Mesodermal cell (in vitro differentiated cells): ENCODE results near the gene RNASE13.
"Not testable (repeated sequence)": the region's sequence is repeated elsewhere in the genome, so short reads cannot be mapped to it uniquely, and the experiment has no call there.

ENCODE experiments used
- H3K27ac ChIP-seq: 2 replicates; pipeline ENCODE4 v1.7.0; 2013; ENCODE audit warnings: mild to moderate bottlenecking, low read depth, low read length, moderate library complexity; ENCODE audit not compliant: severe bottlenecking
- H3K36me3 ChIP-seq: 2 replicates; pipeline ENCODE4 v1.7.1; 2013; ENCODE audit warnings: mild to moderate bottlenecking, low read length, moderate library complexity; ENCODE audit not compliant: control insufficient read depth, insufficient read depth
- H3K4me1 ChIP-seq: one replicate; pipeline ENCODE4 v1.7.1; 2013; ENCODE audit warnings: mild to moderate bottlenecking, low read length; ENCODE audit not compliant: insufficient read depth, control insufficient read depth, poor library complexity, severe bottlenecking
- H3K4me3 ChIP-seq: 2 replicates; pipeline ENCODE4 v1.7.0; 2013; ENCODE audit warnings: low read length, control low read depth, mild to moderate bottlenecking; ENCODE audit not compliant: insufficient read depth, poor library complexity, severe bottlenecking; ENCODE audit errors: extremely low read depth
- H3K9me3 ChIP-seq: 2 replicates; pipeline ENCODE4 v1.7.1; 2013; ENCODE audit warnings: mild to moderate bottlenecking, low read length, moderate library complexity; ENCODE audit not compliant: control insufficient read depth
- WGBS, 2 experiments: methylation state at CpG; one replicate each; pipeline ENCODE4 v1.1.5; 2013; ENCODE audit warnings: missing lambda C conversion rate in 2 of 2; ENCODE audit not compliant: insufficient coverage in 2 of 2; 5-methylcytosine and 5-hydroxymethylcytosine counted together

RNASE13 gene

DNA sequence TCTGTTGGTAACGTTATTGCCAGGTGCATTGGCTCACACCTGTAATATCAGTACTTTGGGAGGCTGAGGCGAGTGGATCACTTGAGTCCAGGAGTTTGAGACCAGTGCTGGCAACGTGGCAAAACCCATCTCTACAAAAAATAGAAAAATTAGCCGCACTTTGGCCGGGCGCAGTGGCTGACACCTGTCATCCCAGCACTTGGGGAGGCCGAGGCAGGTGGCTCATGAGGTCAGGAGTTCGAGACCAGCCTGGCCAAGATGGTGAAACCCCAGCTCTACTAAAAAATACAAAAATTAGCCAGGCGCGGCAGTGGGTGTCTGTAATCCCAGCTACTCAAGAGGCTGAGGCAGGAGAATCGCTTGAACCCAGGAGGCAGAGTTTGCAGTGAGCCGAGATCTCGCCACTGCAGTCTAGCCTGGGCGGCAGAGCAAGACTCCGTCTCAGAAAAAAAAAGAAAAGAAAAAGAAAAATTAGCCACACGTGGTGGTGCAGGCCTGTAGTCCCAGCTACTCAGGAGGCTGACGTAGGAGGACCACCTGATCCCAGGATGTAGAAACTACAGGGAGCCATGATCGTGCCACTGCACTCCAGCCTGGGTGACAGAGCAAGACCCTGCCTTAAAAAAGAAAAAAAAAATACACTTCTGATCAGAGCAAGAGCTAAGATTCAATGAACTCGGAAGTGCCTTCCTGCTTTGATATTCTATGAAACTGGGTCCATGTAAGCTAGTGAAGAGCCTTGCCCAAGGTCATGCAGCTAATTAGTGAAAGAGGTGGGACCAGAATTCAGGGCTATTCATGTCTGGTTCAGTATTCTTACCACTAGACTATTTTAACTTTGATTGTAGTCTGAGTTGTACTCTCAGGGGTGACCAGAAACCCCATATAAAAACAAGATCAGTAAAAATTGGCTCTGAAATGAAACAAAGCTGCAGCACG, 18.8 kb upstream of the RNASE13 start:
- 89% methylated on average over 16 to 18 of the region's 20 CpGs for WGBS, 2 experiments
- Histone ChIP-seq H3K4me1 (peaks cover 3% of the 10 kb centered on the region), H3K4me3 (no peak overlapping the region), H3K36me3 (no peaks in the 10 kb centered on the region), H3K27ac (no peak overlapping the region), H3K9me3 (no peaks in the 10 kb centered on the region)

GRCh38 chr14:21050597-21050996, 16.0 kb upstream of the RNASE13 start:
- Histone ChIP-seq H3K4me3 (no peak overlapping the region), H3K4me1 (peaks cover 3% of the 10 kb centered on the region), H3K27ac (no peak overlapping the region), H3K9me3 (no peaks in the 10 kb centered on the region), H3K36me3 (no peaks in the 10 kb centered on the region)
- WGBS, 2 experiments = 92 to 100% methylated on average over 1 of the region's 3 CpGs

- 100% methylated on average over 1 of the region's 3 CpGs; no CpG with 5 or more reads in 1 of the 2 experiments for WGBS, 2 experiments
- H3K4me1 ChIP-seq = peaks cover 3% of the 10 kb centered on the region
- no peaks in the 10 kb centered on the region for H3K9me3 ChIP-seq
- no peak overlapping the region for H3K4me3 ChIP-seq
- no peaks in the 10 kb centered on the region for H3K36me3 ChIP-seq
- H3K27ac ChIP-seq = no peak overlapping the region
Measured at GRCh38 chr14:21049271-21049673, 14.7 kb upstream of the RNASE13 start.

DNA sequence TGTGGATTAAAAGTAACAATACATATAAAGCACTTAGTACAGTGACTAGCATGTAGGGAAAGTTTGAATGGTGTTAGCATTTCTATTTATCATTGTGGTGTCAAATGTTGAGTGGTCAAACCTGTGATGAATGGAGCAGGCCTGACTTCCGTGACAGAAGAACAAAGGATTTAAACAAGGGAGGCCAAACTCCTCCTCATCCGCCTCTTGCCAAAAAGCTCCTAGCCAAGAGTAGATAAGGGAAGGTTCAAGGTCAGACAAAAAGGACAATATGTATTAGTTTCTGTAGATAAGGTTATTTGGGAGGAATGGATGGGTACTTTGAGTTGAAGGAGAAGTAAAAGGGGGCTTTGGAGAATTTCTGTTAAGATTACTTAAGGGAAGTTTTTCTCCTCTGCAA, 14.0 kb upstream of the RNASE13 start:
- Histone ChIP-seq H3K36me3 (no peaks in the 10 kb centered on the region), H3K4me1 (peaks cover 9% of the 10 kb centered on the region), H3K27ac (no peak overlapping the region), H3K4me3 (no peak overlapping the region), H3K9me3 (no peaks in the 10 kb centered on the region)
- WGBS, 2 experiments = 90 to 100% methylated on average over 1 to 2 of the region's 2 CpGs

DNA sequence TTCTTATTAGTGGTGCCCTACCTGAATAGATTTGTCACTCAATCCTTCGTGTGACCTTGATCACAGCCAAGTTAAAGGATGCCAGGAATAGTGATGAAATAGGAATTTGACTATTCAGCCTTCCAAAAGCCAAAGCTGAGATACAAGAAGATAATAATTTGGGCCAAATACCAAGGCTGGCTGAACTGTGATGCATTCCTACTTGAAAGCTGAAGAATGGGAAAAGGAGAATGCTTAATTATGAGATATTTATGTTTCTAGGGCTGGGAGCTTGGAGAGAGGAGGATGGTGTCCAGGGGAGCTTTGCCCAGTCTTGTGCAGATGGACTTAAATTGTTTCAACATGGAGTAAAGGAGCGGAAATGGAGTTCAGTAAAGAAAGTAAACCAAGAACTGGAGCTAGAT, 12.8 kb upstream of the RNASE13 start:
- Histone ChIP-seq H3K4me3 (no peak overlapping the region), H3K4me1 (peaks cover 13% of the 10 kb centered on the region), H3K36me3 (no peaks in the 10 kb centered on the region), H3K27ac (no peak overlapping the region), H3K9me3 (no peaks in the 10 kb centered on the region)
- 100% methylated on average over 1 to 2 of the region's 2 CpGs for WGBS, 2 experiments

- H3K4me1 ChIP-seq = peaks cover 23% of the 10 kb centered on the region
- no peak overlapping the region for H3K27ac ChIP-seq
- 71 to 79% methylated on average over 2 to 3 of the region's 6 CpGs for WGBS, 2 experiments
- H3K4me3 ChIP-seq = no peak overlapping the region
- no peaks in the 10 kb centered on the region for H3K36me3 ChIP-seq
- H3K9me3 ChIP-seq = no peaks in the 10 kb centered on the region
Measured at GRCh38 chr14:21043974-21044618, 9.5 kb upstream of the RNASE13 start.

DNA sequence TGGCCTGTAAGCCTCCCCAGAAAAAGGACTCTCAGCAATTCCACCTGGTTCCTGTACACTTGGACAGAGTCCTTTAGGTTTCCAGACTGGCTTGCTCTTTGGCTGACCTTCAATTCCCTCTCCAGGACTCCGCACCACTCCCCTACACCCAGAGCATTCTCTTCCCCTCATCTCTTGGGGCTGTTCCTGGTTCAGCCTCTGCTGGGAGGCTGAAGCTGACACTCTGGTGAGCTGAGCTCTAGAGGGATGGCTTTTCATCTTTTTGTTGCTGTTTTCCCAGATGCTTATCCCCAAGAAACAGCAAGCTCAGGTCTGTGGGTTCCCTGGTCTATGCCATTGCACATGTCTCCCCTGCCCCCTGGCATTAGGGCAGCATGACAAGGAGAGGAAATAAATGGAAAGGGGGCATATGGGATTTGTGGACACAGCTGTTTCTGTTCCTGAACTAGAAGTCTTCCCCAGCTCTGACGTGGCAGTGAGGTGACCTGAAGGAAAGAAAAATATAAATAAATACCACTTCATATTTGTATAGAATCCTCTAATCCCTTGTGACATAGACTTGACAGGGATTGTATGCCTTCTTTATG, 8.9 kb upstream of the RNASE13 start:
- no CpG with 5 or more reads among the region's 2 CpGs for WGBS, 2 experiments
- Histone ChIP-seq H3K4me1 (peaks cover 27% of the 10 kb centered on the region), H3K36me3 (no peaks in the 10 kb centered on the region), H3K9me3 (no peaks in the 10 kb centered on the region), H3K4me3 (no peak overlapping the region), H3K27ac (no peak overlapping the region)

- Histone ChIP-seq H3K27ac (no peak overlapping the region), H3K4me1 (peaks cover 31% of the 10 kb centered on the region), H3K36me3 (no peaks in the 10 kb centered on the region), H3K9me3 (no peaks in the 10 kb centered on the region), H3K4me3 (no peak overlapping the region)
- 86 to 87% methylated on average over 6 to 8 of the region's 8 CpGs for WGBS, 2 experiments
Measured at GRCh38 chr14:21042918-21043317, 8.3 kb upstream of the RNASE13 start.

GRCh38 chr14:21041676-21042433, 7.2 kb upstream of the RNASE13 start, which contains the start of gene RNASE7:
TSS of gene RNASE7 (plus strand) at chr14:21042362. CDS start at chr14:21042993, 631 bp downstream.
- no peaks in the 10 kb centered on the region for H3K9me3 ChIP-seq
- H3K4me3 ChIP-seq = no peak within 1 kb of the TSS
- 79 to 95% methylated on average over 6 to 8 of the region's 11 CpGs for WGBS, 2 experiments
- peaks cover 31% of the 10 kb centered on the region for H3K4me1 ChIP-seq
- H3K27ac ChIP-seq = no peak within 1 kb of the TSS
- H3K36me3 ChIP-seq = no peaks in the 10 kb centered on the region

- peaks cover 31% of the 10 kb centered on the region for H3K4me1 ChIP-seq
- not testable (repeated sequence) for H3K27ac ChIP-seq, H3K9me3 ChIP-seq, H3K4me3 ChIP-seq, H3K36me3 ChIP-seq
- 86 to 93% methylated on average over 3 of the region's 3 CpGs for WGBS, 2 experiments
Measured at GRCh38 chr14:21040941-21041340, 6.3 kb upstream of the RNASE13 start.
